Stomach (tissue), 9 donors: ENCODE measurements around the gene KRTAP10-1. TPM values are rescaled to one million over a fixed set of nuclear protein-coding genes. Genes with fewer than 3 reads are reported as not detected.

Experiments
- DNase-seq, 2 donors: peaks; one replicate each; pipeline versions ENCODE4 v3.0.0 to v3.0.0-alpha.2; 2013 to 2019
- H3K27ac ChIP-seq, 5 donors: fragments of 200-600 bp in 4 of 5; sonication (generic) in 4 of 5; one replicate each; pipeline ENCODE4 v1.5.1; 2013 to 2019; ENCODE audit warnings: mild to moderate bottlenecking in 1 of 5, moderate library complexity in 1 of 5
- H3K27me3 ChIP-seq, 3 donors: fragments of 200-600 bp; sonication (generic); one replicate each; pipeline ENCODE4 v1.5.1; 2017 to 2019; ENCODE audit warnings: mixed run types in 1 of 3
- H3K36me3 ChIP-seq, 4 donors: fragments of 200-600 bp; sonication (generic); 1 replicate in 3 of 4; 2 replicates in 1 of 4; pipeline ENCODE4 v1.5.1; 2016 to 2019
- H3K4me1 ChIP-seq, 4 donors: fragments of 200-600 bp; sonication (generic); one replicate each; pipeline ENCODE4 v1.5.1; 2016 to 2019
- H3K4me3 ChIP-seq, 4 donors: fragments of 200-600 bp; sonication (generic) in 3 of 4; one replicate each; pipeline ENCODE4 v1.5.1; 2016 to 2019; ENCODE audit warnings: mild to moderate bottlenecking in 1 of 4
- H3K9me3 ChIP-seq, 4 donors: fragments of 200-600 bp; sonication (generic); one replicate each; pipeline ENCODE4 v1.5.1; 2016 to 2019
- CTCF ChIP-seq, 7 experiments: fragments of 450-650 bp in 4 of 7; fragments of 200-600 bp in 3 of 7; sonication (generic) in 3 of 7; IDR thresholded peaks; one replicate each; pipeline ENCODE4 v1.5.1; 2016 to 2019; ENCODE audit warnings: antibody characterized with exemption in 7 of 7, control low read depth in 2 of 7, mild to moderate bottlenecking in 1 of 7
- EP300 ChIP-seq: sonication (generic); formaldehyde crosslinking; IDR thresholded peaks from one replicate; pipeline ENCODE4 v1.6.1; 2017; ENCODE audit warnings: antibody characterized with exemption
- POLR2A ChIP-seq, 4 donors: fragments of 450-650 bp; IDR thresholded peaks; one replicate each; pipeline ENCODE4 v1.6.1; 2016; ENCODE audit warnings: antibody characterized with exemption in 4 of 4, control low read depth in 2 of 4, mild to moderate bottlenecking in 1 of 4, moderate library complexity in 1 of 4
- POLR2AphosphoS5 ChIP-seq, 3 donors: sonication (generic); formaldehyde crosslinking; IDR thresholded peaks; one replicate each; pipeline ENCODE4 v1.6.1; 2016; ENCODE audit warnings: antibody characterized with exemption in 3 of 3
- WGBS, 5 donors: extraction: QIAGEN DNeasy Blood & Tissue Kit in 3 of 5; methylation state at CpG; one replicate each; pipeline versions ENCODE4 v1.1.5 to v1.1.7; 2013 to 2018; 5-methylcytosine and 5-hydroxymethylcytosine counted together
- intact Hi-C: fragments of 100-400 bp; cut with DNase I; formaldehyde crosslinking; loops from one replicate; pipeline ENCODE4 v1.15.1; 2023; ENCODE audit warnings: low total_unique reads
- polyA plus RNA-seq, 3 donors: library from polyadenylated mRNA; stranded (reverse); fragments of 200-250 nt; gene quantifications; one replicate each; pipeline ENCODE4 v1.2.3, GENCODE V29; 2013
- total RNA-seq, 5 donors: library from RNA; depleted of rRNA; stranded (reverse); fragments of >200 nt; gene quantifications; one replicate each; pipeline versions ENCODE4 v1.1.0 to v1.2.3, GENCODE V29; 2014 to 2016
- donor health status: healthy with polysubstance abuse.
- donor health status: Bipolar disorder and iron deficiency.
- donor health status: healthy.

The KRTAP10-1 gene
- total and polyA plus RNA-seq, 8 donors, result not detected

- 70 to 78% (median 74%) methylated on average over 4 to 22 of the region's 22 CpGs for whole genome bisulfite sequencing, 5 donors
- H3K4me3 ChIP-seq, result no peak overlapping the region
- no peak for TF ChIP-seq EP300
- TF ChIP-seq CTCF (IDR thresholded peaks at IDR 0.05), result no peak
- no peak for TF ChIP-seq POLR2AphosphoS5 (IDR thresholded peaks at IDR 0.05)
- no peak for TF ChIP-seq POLR2A (IDR thresholded peaks at IDR 0.05)
- no peaks in the 10 kb centered on the region for H3K36me3 ChIP-seq
- no peak for DNase-seq
- no peak overlapping the region for H3K27ac ChIP-seq
- H3K4me1 ChIP-seq, result peaks cover 0 to 9% (median 7%) of the 10 kb centered on the region in 4 donors
- peaks cover 0 to 44% (median 0%) of the 10 kb centered on the region in 3 donors for H3K27me3 ChIP-seq
- intact Hi-C loops, result no loop called here
- peaks cover 0 to 46% (median 34%) of the 10 kb centered on the region in 4 donors for H3K9me3 ChIP-seq
Observed at GRCh38 chr21:44579056-44579832, 39.2 kb upstream of the KRTAP10-1 start.

- Histone ChIP-seq H3K4me1 (peaks cover 0 to 14% (median 10%) of the 10 kb centered on the region in 4 donors), H3K36me3 (no peaks in the 10 kb centered on the region), H3K27me3 (peaks cover 0 to 44% (median 5%) of the 10 kb centered on the region in 3 donors), H3K4me3 (no peak overlapping the region), H3K27ac (no peak overlapping the region), H3K9me3 (peaks cover 0 to 46% (median 34%) of the 10 kb centered on the region in 4 donors)
- no peak for TF ChIP-seq CTCF (IDR thresholded peaks at IDR 0.05)
- TF ChIP-seq POLR2AphosphoS5 (IDR thresholded peaks at IDR 0.05), result no peak
- TF ChIP-seq POLR2A (IDR thresholded peaks at IDR 0.05), result no peak
- TF ChIP-seq EP300, result no peak
- DNase-seq, result no peak
- WGBS, 5 donors, result 90 to 95% (median 93%) methylated on average over 16 to 17 of the region's 17 CpGs
- intact Hi-C loops, result no loop called here
Observed at GRCh38 chr21:44578371-44579055, 38.5 kb upstream of the KRTAP10-1 start.

- intact Hi-C loops, result no loop called here
- no peak for DNase-seq
- Histone ChIP-seq H3K36me3 (no peaks in the 10 kb centered on the region), H3K27ac (no peak overlapping the region), H3K4me1 (peaks cover 0 to 19% (median 10%) of the 10 kb centered on the region in 4 donors), H3K4me3 (no peak overlapping the region), H3K9me3 (peaks cover 0 to 38% (median 32%) of the 10 kb centered on the region in 4 donors), H3K27me3 (peaks cover 0 to 47% (median 5%) of the 10 kb centered on the region in 3 donors)
- WGBS, 5 donors, result 81 to 94% (median 87%) methylated on average over 10 of the region's 10 CpGs
- TF ChIP-seq CTCF (IDR thresholded peaks at IDR 0.05) (no peak), POLR2A (IDR thresholded peaks at IDR 0.05) (no peak), POLR2AphosphoS5 (IDR thresholded peaks at IDR 0.05) (no peak), EP300 (no peak)
Observed at GRCh38 chr21:44576025-44576420, 36.0 kb upstream of the KRTAP10-1 start.

- Histone ChIP-seq H3K27ac (no peak overlapping the region), H3K4me1 (peaks cover 0 to 19% (median 10%) of the 10 kb centered on the region in 4 donors), H3K36me3 (no peaks in the 10 kb centered on the region), H3K9me3 (peaks cover 0 to 32% (median 31%) of the 10 kb centered on the region in 4 donors), H3K4me3 (no peak overlapping the region), H3K27me3 (peaks cover 0 to 47% (median 5%) of the 10 kb centered on the region in 3 donors)
- WGBS, 5 donors, result 84 to 90% (median 88%) methylated on average over 20 of the region's 20 CpGs
- intact Hi-C loops, result no loop called here
- DNase-seq, result no peak
- no peak for TF ChIP-seq CTCF (IDR thresholded peaks at IDR 0.05)
- TF ChIP-seq POLR2AphosphoS5 (IDR thresholded peaks at IDR 0.05), result no peak
- TF ChIP-seq POLR2A (IDR thresholded peaks at IDR 0.05), result no peak
- no peak for TF ChIP-seq EP300
Observed at GRCh38 chr21:44575307-44576024, 35.5 kb upstream of the KRTAP10-1 start.
